SU-DHL-6 (cell line): ENCODE data around the gene PLAC8L1.

Source experiments
- H2AFZ ChIP-seq: fragments of 200-600 bp; sonication (generic); 2 replicates; pipeline ENCODE4 v1.6.1; 2014; ENCODE audit warnings: low read depth, mild to moderate bottlenecking, moderate library complexity, mixed read lengths, antibody characterized with exemption, low read length; ENCODE audit not compliant: severe bottlenecking
- H3F3A ChIP-seq: fragments of 200-600 bp; shearing (Covaris generic); 2 replicates; pipeline ENCODE4 v1.6.0; 2016; ENCODE audit warnings: antibody characterized with exemption, mild to moderate bottlenecking; ENCODE audit not compliant: insufficient read depth
- H3K27ac ChIP-seq: fragments of 200-600 bp; sonication (generic); 2 replicates; pipeline ENCODE4 v1.5.1; 2016; ENCODE audit warnings: low read depth, mild to moderate bottlenecking, low read length, moderate library complexity, mixed read lengths
- H3K27me3 ChIP-seq: fragments of 200-600 bp; sonication (generic), shearing (Covaris generic); 2 replicates; pipeline ENCODE4 v1.6.0; 2014; ENCODE audit warnings: mild to moderate bottlenecking, low read length
- H3K36me3 ChIP-seq: fragments of 200-600 bp; sonication (generic); 2 replicates; pipeline ENCODE4 v1.6.1; 2014; ENCODE audit warnings: mild to moderate bottlenecking, low read length, mixed read lengths
- H3K4me2 ChIP-seq: fragments of 300-600, 200-600 bp; shearing (Covaris generic), sonication (generic); 2 replicates; pipeline ENCODE4 v1.6.0; 2014; ENCODE audit warnings: low read length, low read depth, mild to moderate bottlenecking; ENCODE audit not compliant: poor library complexity, severe bottlenecking
- H3K4me3 ChIP-seq: fragments of 200-600 bp; sonication (generic); 2 replicates; pipeline ENCODE4 v1.5.1; 2014; ENCODE audit warnings: antibody characterized with exemption, low read length, mild to moderate bottlenecking, mixed read lengths; ENCODE audit not compliant: insufficient read depth, poor library complexity, severe bottlenecking
- H3K79me2 ChIP-seq: fragments of 200-600 bp; sonication (generic); 2 replicates; pipeline ENCODE4 v1.6.1; 2014; ENCODE audit warnings: mild to moderate bottlenecking, low read length, moderate library complexity; ENCODE audit not compliant: insufficient read depth
- H3K9ac ChIP-seq: fragments of 200-600 bp; sonication (generic); 2 replicates; pipeline ENCODE4 v1.7.0; 2014; ENCODE audit warnings: mild to moderate bottlenecking, low read length
- H3K9me2 ChIP-seq: fragments of 200-600 bp; sonication (generic); replicated peaks from 2 replicates; pipeline ENCODE4 v1.6.1; 2014; ENCODE audit warnings: low read length; ENCODE audit not compliant: insufficient read depth
- H3K9me3 ChIP-seq: fragments of 200-600 bp; sonication (generic); 2 replicates; pipeline ENCODE4 v1.6.1; 2014; ENCODE audit warnings: low read length, mixed read lengths; ENCODE audit not compliant: insufficient read depth
- H4K20me1 ChIP-seq: fragments of 200-600 bp; sonication (generic); 2 replicates; pipeline ENCODE4 v1.6.1; 2014; ENCODE audit warnings: low read depth, mild to moderate bottlenecking, antibody characterized with exemption, low read length, moderate library complexity, mixed read lengths
- CTCF ChIP-seq: fragments of 200-600 bp; sonication (generic); IDR thresholded peaks from one replicate; pipeline ENCODE4 v1.5.1; 2017; ENCODE audit warnings: antibody characterized with exemption, mild to moderate bottlenecking, low read length, moderate library complexity; ENCODE audit not compliant: insufficient read depth, poor library complexity, severe bottlenecking
- EZH2phosphoT487 ChIP-seq: fragments of 200-600 bp; sonication (generic), shearing (Covaris generic); conservative IDR thresholded peaks from 2 replicates; pipeline ENCODE4 v1.6.1; 2018; ENCODE audit warnings: mild to moderate bottlenecking, antibody characterized with exemption, low read length, moderate library complexity, mixed read lengths

PLAC8L1 gene

GRCh38 chr5:146068206-146068605 lies 37.2 kb downstream of the PLAC8L1 start:
- no peaks in the 10 kb centered on the region for H3F3A ChIP-seq
- H3K36me3 ChIP-seq: no peaks in the 10 kb centered on the region
- H3K79me2 ChIP-seq: no peaks in the 10 kb centered on the region
- H3K4me3 ChIP-seq: no peak overlapping the region
- H3K9ac ChIP-seq: no peak overlapping the region
- no peaks in the 10 kb centered on the region for H3K9me3 ChIP-seq
- H2AFZ ChIP-seq: no peak overlapping the region
- TF ChIP-seq CTCF (no peak), EZH2phosphoT487 (no peak)
- H3K9me2 ChIP-seq: no peaks in the 10 kb centered on the region
- H3K27me3 ChIP-seq: no peaks in the 10 kb centered on the region
- no peaks in the 10 kb centered on the region for H4K20me1 ChIP-seq
- no peak overlapping the region for H3K27ac ChIP-seq
- no peak overlapping the region for H3K4me2 ChIP-seq

- Histone ChIP-seq H3F3A (no peaks in the 10 kb centered on the region), H3K79me2 (no peaks in the 10 kb centered on the region), H3K9ac (no peak overlapping the region), H3K36me3 (no peaks in the 10 kb centered on the region), H2AFZ (no peak overlapping the region), H3K4me3 (no peak overlapping the region), H3K4me2 (no peak overlapping the region), H3K27me3 (no peaks in the 10 kb centered on the region), H4K20me1 (no peaks in the 10 kb centered on the region), H3K9me2 (no peaks in the 10 kb centered on the region), H3K27ac (no peak overlapping the region), H3K9me3 (no peaks in the 10 kb centered on the region)
- no peak for TF ChIP-seq CTCF
- TF ChIP-seq EZH2phosphoT487: no peak
Observed at GRCh38 chr5:146066968-146067367, 38.4 kb downstream of the PLAC8L1 start.

- no peaks in the 10 kb centered on the region for H3K36me3 ChIP-seq
- no peak for TF ChIP-seq EZH2phosphoT487
- TF ChIP-seq CTCF: no peak
- no peaks in the 10 kb centered on the region for H3F3A ChIP-seq
- H3K9me3 ChIP-seq: no peaks in the 10 kb centered on the region
- H2AFZ ChIP-seq: no peak overlapping the region
- H3K9ac ChIP-seq: no peak overlapping the region
- H3K27me3 ChIP-seq: no peaks in the 10 kb centered on the region
- H3K9me2 ChIP-seq: no peaks in the 10 kb centered on the region
- H3K4me2 ChIP-seq: no peak overlapping the region
- no peak overlapping the region for H3K27ac ChIP-seq
- H3K79me2 ChIP-seq: no peaks in the 10 kb centered on the region
- no peak overlapping the region for H3K4me3 ChIP-seq
- H4K20me1 ChIP-seq: no peaks in the 10 kb centered on the region
Observed at GRCh38 chr5:146060221-146060585, 45.2 kb downstream of the PLAC8L1 start.
